SK-N-SH (cell line): Measurements from ENCODE around the gene SLC10A6. TPM values are rescaled to one million over a fixed set of nuclear protein-coding genes. Genes with fewer than 3 reads are reported as not detected.

Experiments used
- CTCF ChIA-PET: fragments of 300-600, 350-600 bp; formaldehyde crosslinking; extraction: SDS; loops from one replicate; lab custom pipeline; 2021; lab: Yijun Ruan, JAX
- POLR2A ChIA-PET: fragments of 350-600 bp; sonication (Branson Sonifier 250); formaldehyde crosslinking; extraction: SDS; loops from one replicate; lab custom pipeline; 2020; ENCODE audit warnings: antibody characterized with exemption, inconsistent platforms; lab: Yijun Ruan, JAX
- DNase-seq: peaks from one replicate; pipeline ENCODE4 v3.0.0; 2012
- H2AFZ ChIP-seq: fragments of 200-600 bp; sonication (generic); 2 replicates; pipeline ENCODE4 v1.8.1; 2016; ENCODE audit warnings: antibody characterized with exemption, mild to moderate bottlenecking, low read depth
- H3F3A ChIP-seq: fragments of 200-600 bp; sonication (generic); replicated peaks from 2 replicates; pipeline ENCODE3; 2016; ENCODE audit warnings: antibody characterized with exemption, mild to moderate bottlenecking; ENCODE audit not compliant: insufficient read depth
- H3K27ac ChIP-seq, 2 experiments: fragments of 200-500 bp in 1 of 2; fragments of 200-600 bp in 1 of 2; sonication (Bioruptor generic) in 1 of 2; sonication (generic), shearing (Covaris generic) in 1 of 2; 2 replicates each; pipeline versions ENCODE4 v1.5.1 to v1.6.1; 2014 to 2016; ENCODE audit warnings: low read depth in 2 of 2, inconsistent platforms in 1 of 2, low read length in 1 of 2, mild to moderate bottlenecking in 1 of 2, mixed read lengths in 1 of 2
- H3K27me3 ChIP-seq: fragments of 200-600 bp; sonication (generic), shearing (Covaris generic); 2 replicates; pipeline ENCODE4 v1.6.1; 2016; ENCODE audit warnings: mixed run types; ENCODE audit not compliant: insufficient read depth
- H3K36me3 ChIP-seq, 2 experiments: fragments of 200-500 bp in 1 of 2; fragments of 200-600 bp in 1 of 2; sonication (Bioruptor generic) in 1 of 2; sonication (generic) in 1 of 2; replicated peaks in 1 of 2; 2 replicates each; pipeline versions ENCODE3 to v1.5.1; 2014 to 2016; ENCODE audit warnings: low read length in 1 of 2, mild to moderate bottlenecking in 1 of 2; ENCODE audit not compliant: insufficient read depth in 2 of 2, control insufficient read depth in 1 of 2
- H3K4me1 ChIP-seq, 2 experiments: fragments of 200-500 bp in 1 of 2; fragments of 200-600 bp in 1 of 2; sonication (Bioruptor generic) in 1 of 2; sonication (generic), shearing (Covaris generic) in 1 of 2; 2 replicates each; pipeline versions ENCODE4 v1.5.1 to v1.6.1; 2014 to 2016; ENCODE audit warnings: low read depth in 1 of 2, low read length in 1 of 2, mixed run types in 1 of 2; ENCODE audit not compliant: insufficient read depth in 2 of 2, control insufficient read depth in 1 of 2
- H3K4me2 ChIP-seq: fragments of 200-600 bp; sonication (generic), shearing (Covaris generic); 2 replicates; pipeline ENCODE4 v1.6.1; 2017; ENCODE audit warnings: mixed run types
- H3K4me3 ChIP-seq, 2 experiments: fragments of 200-500 bp in 1 of 2; fragments of 200-600 bp in 1 of 2; sonication (Bioruptor generic) in 1 of 2; sonication (generic), shearing (Covaris generic) in 1 of 2; 2 replicates each; pipeline versions ENCODE4 v1.5.1 to v1.8.1; 2014 to 2016; ENCODE audit warnings: low read depth in 2 of 2, inconsistent platforms in 1 of 2, low read length in 1 of 2, mild to moderate bottlenecking in 1 of 2, mixed read lengths in 1 of 2, moderate library complexity in 1 of 2
- H3K79me2 ChIP-seq: fragments of 200-600 bp; sonication (generic); 2 replicates; pipeline ENCODE4 v1.8.1; 2017; ENCODE audit warnings: mild to moderate bottlenecking; ENCODE audit not compliant: insufficient read depth
- H3K9ac ChIP-seq: fragments of 200-600 bp; sonication (generic); 2 replicates; pipeline ENCODE4 v1.6.1; 2017; ENCODE audit warnings: mixed run types
- H3K9me2 ChIP-seq: fragments of 200-600 bp; sonication (generic); 2 replicates; pipeline ENCODE4 v1.6.1; 2017; ENCODE audit warnings: mixed run types
- H3K9me3 ChIP-seq: fragments of 200-600 bp; sonication (generic); 2 replicates; pipeline ENCODE4 v1.6.1; 2017; ENCODE audit warnings: mixed run types, mild to moderate bottlenecking, moderate library complexity
- H4K20me1 ChIP-seq: fragments of 200-600 bp; sonication (generic); 2 replicates; pipeline ENCODE4 v1.6.1; 2017; ENCODE audit warnings: mild to moderate bottlenecking, mixed run types; ENCODE audit not compliant: insufficient read depth
- CHD2 ChIP-seq: fragments of 150-350 bp; IDR thresholded peaks from 2 replicates; pipeline ENCODE4 v1.6.1; 2018; ENCODE audit warnings: low read length; ENCODE audit not compliant: partially characterized antibody
- EP300 ChIP-seq, 2 experiments: IDR thresholded peaks; 2 replicates each; pipeline versions ENCODE4 v1.4.0 to v1.6.1; 2012; ENCODE audit warnings: borderline replicate concordance in 1 of 2, low read depth in 1 of 2, low read length in 1 of 2
- EZH2phosphoT487 ChIP-seq: fragments of 200-600 bp; sonication (generic); IDR thresholded peaks from 2 replicates; pipeline ENCODE4 v1.6.1; 2017; ENCODE audit warnings: low read depth, mixed run types, mild to moderate bottlenecking, antibody characterized with exemption, moderate library complexity, borderline replicate concordance
- FOSL2 ChIP-seq: IDR thresholded peaks from 2 replicates; pipeline ENCODE4 v1.4.0; 2012; ENCODE audit warnings: low read depth, mild to moderate bottlenecking, moderate library complexity, borderline replicate concordance
- FOXJ3 ChIP-seq: sonication (generic); formaldehyde crosslinking; IDR thresholded peaks from 2 replicates; pipeline ENCODE4 v1.5.1; 2020; ENCODE audit warnings: mild to moderate bottlenecking, missing genetic modification reagents
- FOXM1 ChIP-seq: IDR thresholded peaks from 2 replicates; pipeline ENCODE4 v1.4.0; 2012; ENCODE audit warnings: low read depth, mild to moderate bottlenecking
- GABPA ChIP-seq: IDR thresholded peaks from 2 replicates; pipeline ENCODE4 v1.4.0; 2012; ENCODE audit warnings: low read depth, mild to moderate bottlenecking
- JUND ChIP-seq: IDR thresholded peaks from 2 replicates; pipeline ENCODE4 v1.4.0; 2012
- NRF1 ChIP-seq: IDR thresholded peaks from 2 replicates; pipeline ENCODE4 v1.6.1; 2012; ENCODE audit warnings: low read depth, mild to moderate bottlenecking, low read length
- POLR2AphosphoS5 ChIP-seq: IDR thresholded peaks from 2 replicates; pipeline ENCODE4 v1.6.1; 2012; ENCODE audit warnings: low read depth, low read length
- RAD21 ChIP-seq: IDR thresholded peaks from 2 replicates; pipeline ENCODE4 v1.6.1; 2012; ENCODE audit warnings: mild to moderate bottlenecking, low read length
- RFX5 ChIP-seq: IDR thresholded peaks from 2 replicates; pipeline ENCODE4 v1.6.1; 2012; ENCODE audit warnings: mild to moderate bottlenecking, improper control_type of control experiment, low read length
- RXRA ChIP-seq: IDR thresholded peaks from 2 replicates; pipeline ENCODE4 v1.4.0; 2012; ENCODE audit warnings: low read depth, mild to moderate bottlenecking, borderline replicate concordance
- TAF1 ChIP-seq: IDR thresholded peaks from 2 replicates; pipeline ENCODE4 v1.6.1; 2012; ENCODE audit warnings: low read depth, mild to moderate bottlenecking, low read length, moderate library complexity, borderline replicate concordance
- TEAD4 ChIP-seq: IDR thresholded peaks from 2 replicates; pipeline ENCODE4 v1.4.0; 2012; ENCODE audit warnings: mild to moderate bottlenecking, borderline replicate concordance; ENCODE audit not compliant: insufficient read depth
- WGBS: methylation state at CpG from one replicate; pipeline ENCODE4 v1.1.6; 2017; ENCODE audit warnings: low lambda C conversion rate; 5-methylcytosine and 5-hydroxymethylcytosine counted together
- polyA plus RNA-seq, 3 experiments: library from polyadenylated mRNA; depleted of rRNA; stranded (reverse); fragments of >200 nt; gene quantifications; 2 replicates each; pipeline ENCODE4 v1.2.3, GENCODE V29; 2012
- TF ChIP-seq, protein P1 (sequence below): IDR thresholded peaks from 2 replicates; pipeline ENCODE4 v1.6.1; 2012; ENCODE audit warnings: mild to moderate bottlenecking, low read depth, low read length, moderate library complexity
- TF ChIP-seq, protein P2 (sequence below): IDR thresholded peaks from 2 replicates; pipeline ENCODE4 v1.4.0; 2012; ENCODE audit warnings: low read depth, borderline replicate concordance
- TF ChIP-seq, protein P3 (sequence below): IDR thresholded peaks from 2 replicates; pipeline ENCODE4; 2012

Gene SLC10A6
- polyA plus RNA-seq, 1 of the 3 experiments (the other 2 are of a cell fraction), result not detected

DNA sequence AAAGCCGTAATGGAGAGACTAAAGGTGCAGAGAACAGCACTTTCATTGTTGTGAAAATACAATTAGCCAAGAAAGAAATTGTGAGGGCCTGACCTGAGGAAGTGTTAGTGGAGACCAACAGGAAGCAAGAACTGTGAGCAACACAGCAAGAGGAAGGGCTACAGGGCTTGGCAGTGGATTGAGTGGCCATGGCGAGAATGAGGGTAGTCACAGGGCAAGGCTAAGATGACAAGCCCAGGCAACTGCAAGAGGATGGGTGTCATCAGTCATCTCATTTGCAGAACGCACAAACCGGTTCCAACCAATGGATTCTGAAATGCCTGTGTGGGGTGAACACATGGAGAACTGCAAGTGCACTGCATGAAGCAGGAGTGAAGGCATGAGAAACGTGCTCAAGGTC lies 3.6 kb downstream of the SLC10A6 start:
- no peak for TF ChIP-seq POLR2AphosphoS5
- TF ChIP-seq, protein P1, sequence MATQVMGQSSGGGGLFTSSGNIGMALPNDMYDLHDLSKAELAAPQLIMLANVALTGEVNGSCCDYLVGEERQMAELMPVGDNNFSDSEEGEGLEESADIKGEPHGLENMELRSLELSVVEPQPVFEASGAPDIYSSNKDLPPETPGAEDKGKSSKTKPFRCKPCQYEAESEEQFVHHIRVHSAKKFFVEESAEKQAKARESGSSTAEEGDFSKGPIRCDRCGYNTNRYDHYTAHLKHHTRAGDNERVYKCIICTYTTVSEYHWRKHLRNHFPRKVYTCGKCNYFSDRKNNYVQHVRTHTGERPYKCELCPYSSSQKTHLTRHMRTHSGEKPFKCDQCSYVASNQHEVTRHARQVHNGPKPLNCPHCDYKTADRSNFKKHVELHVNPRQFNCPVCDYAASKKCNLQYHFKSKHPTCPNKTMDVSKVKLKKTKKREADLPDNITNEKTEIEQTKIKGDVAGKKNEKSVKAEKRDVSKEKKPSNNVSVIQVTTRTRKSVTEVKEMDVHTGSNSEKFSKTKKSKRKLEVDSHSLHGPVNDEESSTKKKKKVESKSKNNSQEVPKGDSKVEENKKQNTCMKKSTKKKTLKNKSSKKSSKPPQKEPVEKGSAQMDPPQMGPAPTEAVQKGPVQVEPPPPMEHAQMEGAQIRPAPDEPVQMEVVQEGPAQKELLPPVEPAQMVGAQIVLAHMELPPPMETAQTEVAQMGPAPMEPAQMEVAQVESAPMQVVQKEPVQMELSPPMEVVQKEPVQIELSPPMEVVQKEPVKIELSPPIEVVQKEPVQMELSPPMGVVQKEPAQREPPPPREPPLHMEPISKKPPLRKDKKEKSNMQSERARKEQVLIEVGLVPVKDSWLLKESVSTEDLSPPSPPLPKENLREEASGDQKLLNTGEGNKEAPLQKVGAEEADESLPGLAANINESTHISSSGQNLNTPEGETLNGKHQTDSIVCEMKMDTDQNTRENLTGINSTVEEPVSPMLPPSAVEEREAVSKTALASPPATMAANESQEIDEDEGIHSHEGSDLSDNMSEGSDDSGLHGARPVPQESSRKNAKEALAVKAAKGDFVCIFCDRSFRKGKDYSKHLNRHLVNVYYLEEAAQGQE, result no peak
- TF ChIP-seq, protein P2, sequence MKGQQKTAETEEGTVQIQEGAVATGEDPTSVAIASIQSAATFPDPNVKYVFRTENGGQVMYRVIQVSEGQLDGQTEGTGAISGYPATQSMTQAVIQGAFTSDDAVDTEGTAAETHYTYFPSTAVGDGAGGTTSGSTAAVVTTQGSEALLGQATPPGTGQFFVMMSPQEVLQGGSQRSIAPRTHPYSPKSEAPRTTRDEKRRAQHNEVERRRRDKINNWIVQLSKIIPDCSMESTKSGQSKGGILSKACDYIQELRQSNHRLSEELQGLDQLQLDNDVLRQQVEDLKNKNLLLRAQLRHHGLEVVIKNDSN, result no peak
- TF ChIP-seq JUND, result no peak
- TF ChIP-seq NRF1, result no peak
- no peak for TF ChIP-seq EZH2phosphoT487
- TF ChIP-seq CHD2, result no peak
- no peak for TF ChIP-seq FOSL2
- no peak for TF ChIP-seq RAD21
- no peak for TF ChIP-seq TAF1
- no peak for TF ChIP-seq GABPA
- TF ChIP-seq RXRA, result no peak
- no peak for TF ChIP-seq FOXM1
- TF ChIP-seq TEAD4, result no peak
- no peak for TF ChIP-seq EP300 (IDR thresholded peaks at IDR 0.05; ENCODE audit: borderline replicate concordance in 1 of 2, low read depth in 1 of 2, low read length in 1 of 2)
- no peak for TF ChIP-seq FOXJ3 (CRISPR knock-in tag)
- TF ChIP-seq RFX5, result no peak
- TF ChIP-seq, protein P3, sequence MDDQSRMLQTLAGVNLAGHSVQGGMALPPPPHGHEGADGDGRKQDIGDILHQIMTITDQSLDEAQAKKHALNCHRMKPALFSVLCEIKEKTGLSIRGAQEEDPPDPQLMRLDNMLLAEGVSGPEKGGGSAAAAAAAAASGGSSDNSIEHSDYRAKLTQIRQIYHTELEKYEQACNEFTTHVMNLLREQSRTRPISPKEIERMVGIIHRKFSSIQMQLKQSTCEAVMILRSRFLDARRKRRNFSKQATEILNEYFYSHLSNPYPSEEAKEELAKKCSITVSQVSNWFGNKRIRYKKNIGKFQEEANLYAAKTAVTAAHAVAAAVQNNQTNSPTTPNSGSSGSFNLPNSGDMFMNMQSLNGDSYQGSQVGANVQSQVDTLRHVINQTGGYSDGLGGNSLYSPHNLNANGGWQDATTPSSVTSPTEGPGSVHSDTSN, result no peak
- H3K4me2 ChIP-seq, result no peak overlapping the region
- H3K4me3 ChIP-seq, result no peak overlapping the region
- no peak for DNase-seq
- H3K36me3 ChIP-seq, result no peaks in the 10 kb centered on the region
- no peaks in the 10 kb centered on the region for H3K9me3 ChIP-seq
- no peak overlapping the region for H3K9ac ChIP-seq
- H3K9me2 ChIP-seq, result no peaks in the 10 kb centered on the region
- H3K27me3 ChIP-seq, result no peaks in the 10 kb centered on the region
- 85% methylated on average over 5 of the region's 5 CpGs for WGBS
- no peaks in the 10 kb centered on the region for H3F3A ChIP-seq
- no peaks in the 10 kb centered on the region for H3K79me2 ChIP-seq
- ChIA-PET POLR2A (no interaction called here), CTCF (no interaction called here)
- no peaks in the 10 kb centered on the region for H3K4me1 ChIP-seq
- H4K20me1 ChIP-seq, result no peaks in the 10 kb centered on the region
- H3K27ac ChIP-seq, result no peak overlapping the region
- H2AFZ ChIP-seq, result no peak overlapping the region
